ENCODE data around the gene S100A1.
"Not testable (repeated sequence)": the region's sequence is repeated elsewhere in the genome, so short reads cannot be mapped to it uniquely, and the experiment has no call there.

The S100A1 gene

GRCh38 chr1:153631047-153632022, 3.1 kb downstream of the S100A1 start:
- no peak for DNase-seq

DNA sequence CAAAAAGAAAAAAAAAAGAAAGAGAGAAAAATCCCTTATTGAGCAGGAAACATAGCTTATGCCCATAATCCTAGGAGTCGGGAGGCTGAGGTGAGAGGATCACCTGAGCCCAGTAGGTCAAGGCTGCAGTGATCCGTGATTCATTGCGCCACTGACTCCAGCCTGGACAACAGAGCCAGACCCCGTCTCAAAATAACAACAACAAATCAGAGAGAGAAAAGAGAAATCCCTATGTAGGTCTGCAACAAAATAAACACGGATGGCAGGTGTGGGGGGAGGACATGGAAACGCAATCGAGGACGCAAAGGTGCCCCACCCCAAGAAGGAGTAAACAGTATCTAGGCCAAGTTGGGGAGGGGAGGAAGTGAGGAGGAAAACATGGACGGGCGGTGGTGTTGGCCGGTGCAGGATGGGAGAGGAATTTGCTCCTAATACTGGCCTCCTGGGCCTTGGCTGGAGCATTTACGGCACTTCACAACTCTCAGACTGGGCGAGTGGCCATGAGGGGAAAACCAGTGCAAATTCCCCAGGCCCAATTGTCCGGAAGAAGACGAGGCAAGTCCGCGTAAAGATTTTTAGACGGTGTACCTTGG, 5.0 kb downstream of the S100A1 start:
- DNase-seq: no peak

- peak; percentile 94 for DNase-seq
Observed at GRCh38 chr1:153633754-153634665, 5.8 kb downstream of the S100A1 start, which contains the start of gene CHTOP. Gene CHTOP (plus strand): TSS chr1:153634066. CDS start chr1:153636589, 2,523 bp downstream.

DNA sequence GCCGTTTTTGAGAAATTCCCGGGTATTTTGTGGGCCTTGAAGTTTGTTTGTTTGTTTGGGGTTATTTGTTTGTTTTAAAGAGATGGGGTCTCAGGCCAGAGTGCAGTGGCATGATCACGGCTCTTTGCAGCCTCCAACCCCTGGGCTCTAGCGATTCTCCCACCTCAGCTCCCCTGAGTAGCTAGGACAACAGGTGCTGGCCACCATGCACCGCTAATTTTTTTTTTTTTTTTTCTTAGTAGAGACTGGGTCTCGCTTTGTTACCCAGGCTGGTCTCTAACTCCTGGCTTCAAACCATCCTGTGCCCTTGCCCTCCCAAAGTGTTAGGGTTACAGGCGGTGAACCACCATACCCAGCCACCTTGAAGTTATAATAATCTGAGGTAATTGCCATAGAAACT, 7.6 kb downstream of the S100A1 start:
- no peak for DNase-seq

DNA sequence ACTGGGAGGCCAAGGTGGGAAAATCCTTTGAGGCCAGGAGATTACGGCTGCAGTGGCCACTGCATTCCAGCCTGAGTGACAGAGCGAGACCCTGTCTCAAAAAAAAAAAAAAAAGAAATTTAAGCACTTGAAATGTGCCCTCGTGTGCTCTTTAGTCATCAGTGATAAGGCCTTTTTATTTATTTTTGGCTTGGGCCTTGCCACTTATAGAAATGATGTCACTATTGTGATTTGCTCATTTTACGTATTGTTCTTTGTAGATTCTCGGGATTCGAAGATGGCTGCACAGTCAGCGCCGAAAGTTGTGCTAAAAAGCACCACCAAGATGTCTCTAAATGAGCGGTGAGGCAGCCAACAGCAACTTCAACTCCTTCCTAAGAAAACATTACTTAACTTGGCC, 8.1 kb downstream of the S100A1 start:
- DNase-seq: no peak

DNA sequence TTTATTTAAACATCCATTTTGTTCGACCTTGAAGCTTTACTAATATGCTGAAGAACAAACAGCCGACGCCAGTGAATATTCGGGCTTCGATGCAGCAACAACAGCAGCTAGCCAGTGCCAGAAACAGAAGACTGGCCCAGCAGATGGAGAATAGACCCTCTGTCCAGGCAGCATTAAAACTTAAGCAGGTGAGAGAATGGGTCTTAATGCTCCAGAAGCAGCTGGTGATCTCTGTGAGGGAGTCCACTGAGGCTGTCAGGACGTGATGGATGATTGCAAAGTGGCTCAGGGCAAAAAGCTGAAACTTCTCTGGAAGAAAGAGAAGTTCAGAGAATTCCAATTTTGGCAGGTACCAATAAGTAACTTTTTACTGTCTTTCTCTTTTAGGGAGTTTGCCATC, 10.0 kb downstream of the S100A1 start:
- DNase-seq: no peak

- DNase-seq: no peak
Observed at GRCh38 chr1:153639280-153639679, 11.0 kb downstream of the S100A1 start.

DNA sequence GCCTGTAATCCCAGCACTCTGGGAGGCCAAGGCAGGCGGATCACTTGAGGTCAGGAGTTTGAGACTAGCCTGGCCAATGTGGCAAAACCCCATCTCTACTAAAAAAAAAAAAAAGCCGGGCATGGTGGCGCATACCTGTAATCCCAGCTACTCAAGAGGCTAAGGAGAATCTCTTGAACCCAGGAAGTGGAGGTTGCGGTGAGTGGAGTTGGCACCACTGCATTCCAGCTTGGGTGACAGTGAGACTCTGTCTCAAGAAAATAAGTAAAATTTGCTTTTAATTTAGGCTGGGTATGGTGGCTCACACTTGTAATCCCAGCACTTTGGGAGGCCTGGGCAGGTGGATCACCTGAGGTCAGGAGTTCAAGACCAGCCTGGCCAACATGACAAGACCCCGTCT, 12.0 kb downstream of the S100A1 start:
- not testable (repeated sequence) for DNase-seq

DNA sequence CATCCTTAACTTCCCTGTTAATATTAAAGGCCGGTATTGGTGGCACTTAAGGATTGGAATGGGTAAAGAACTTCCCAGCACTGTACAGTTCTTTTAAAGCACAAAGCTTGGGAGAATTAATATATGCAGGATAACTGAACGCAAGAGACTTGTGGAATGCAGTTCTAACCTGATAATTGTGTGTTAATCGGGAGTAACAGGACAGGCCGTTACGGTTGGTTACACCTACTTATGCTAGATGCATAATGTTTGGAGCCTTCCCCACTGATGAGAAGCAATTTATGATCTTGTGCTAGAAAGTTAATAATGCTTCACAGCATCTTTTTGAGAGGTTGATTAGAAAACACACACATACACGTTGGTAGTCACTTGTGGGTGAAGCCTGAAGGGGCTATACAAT, 12.6 kb downstream of the S100A1 start:
- no peak for DNase-seq

- no peak for DNase-seq
Observed at GRCh38 chr1:153642161-153642560, 13.9 kb downstream of the S100A1 start.

DNA sequence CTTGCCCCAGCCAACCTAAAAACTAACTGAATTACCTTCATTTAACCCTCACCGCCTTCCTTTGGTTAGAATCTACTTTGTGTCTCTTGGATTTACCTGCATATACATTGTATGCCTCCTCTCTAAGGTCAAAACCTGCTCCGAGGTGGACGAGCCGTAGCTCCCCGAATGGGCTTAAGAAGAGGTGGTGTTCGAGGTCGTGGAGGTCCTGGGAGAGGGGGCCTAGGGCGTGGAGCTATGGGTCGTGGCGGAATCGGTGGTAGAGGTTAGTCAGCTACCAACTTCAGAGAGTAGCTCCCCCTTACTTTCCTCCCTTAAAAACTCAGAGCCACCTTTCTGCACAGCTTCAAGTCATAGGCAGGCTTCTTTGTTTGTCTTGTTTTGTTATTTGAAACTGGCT, 14.9 kb downstream of the S100A1 start:
- DNase-seq: no peak

GRCh38 chr1:153643816-153644215, 15.6 kb downstream of the S100A1 start:
- no peak for DNase-seq

DNA sequence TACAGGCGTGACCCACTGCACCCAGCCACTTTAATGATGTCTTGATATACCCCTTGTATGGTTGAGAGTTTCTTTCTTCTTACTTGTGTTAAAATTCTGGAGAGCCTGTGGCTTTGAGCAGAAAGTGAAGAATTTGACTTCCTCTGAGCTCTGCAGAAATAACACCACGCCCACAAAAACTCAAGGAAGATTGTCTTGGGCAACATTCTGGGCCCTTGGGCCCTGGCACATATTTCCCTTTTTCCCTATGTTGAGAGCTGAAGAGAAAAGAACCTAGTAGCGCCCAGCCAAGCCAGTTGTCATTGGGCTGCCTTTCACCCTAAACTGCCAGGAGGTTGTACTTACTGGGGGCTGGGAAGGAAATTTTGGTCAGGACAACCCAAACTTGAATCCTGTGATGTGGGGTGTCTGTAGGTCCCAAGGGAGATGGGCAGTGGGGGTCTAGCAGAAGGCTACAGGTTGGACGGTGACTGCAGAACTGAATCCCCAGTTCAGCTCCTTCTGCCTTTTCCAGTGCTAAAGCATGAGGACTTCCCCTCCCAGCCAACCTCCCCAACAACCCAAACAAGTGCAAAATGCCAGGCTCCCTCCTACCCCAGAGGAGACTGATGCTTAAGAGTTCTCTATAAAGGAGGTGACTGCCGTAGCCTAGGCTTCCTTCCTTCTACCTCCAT, 18.6 kb downstream of the S100A1 start:
- no peak for DNase-seq

DNA sequence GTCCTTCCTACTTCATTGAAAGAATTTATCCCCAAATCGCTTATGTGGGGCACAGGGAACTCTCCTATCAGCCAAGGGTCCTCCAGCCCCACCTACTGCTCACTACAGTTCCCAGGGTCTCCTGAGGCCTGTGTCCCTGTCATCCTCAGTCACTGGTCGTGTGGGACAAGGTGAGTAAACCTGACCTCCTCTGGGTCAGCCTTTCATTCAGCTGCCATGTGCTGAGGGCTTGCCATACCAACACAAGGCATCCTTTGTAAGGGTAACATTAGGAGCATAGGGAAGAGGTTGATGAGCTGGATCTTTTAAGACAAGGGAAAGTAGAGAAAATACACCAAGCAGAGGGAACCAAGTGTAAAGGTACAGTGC, 19.1 kb downstream of the S100A1 start:
- DNase-seq: no peak

DNA sequence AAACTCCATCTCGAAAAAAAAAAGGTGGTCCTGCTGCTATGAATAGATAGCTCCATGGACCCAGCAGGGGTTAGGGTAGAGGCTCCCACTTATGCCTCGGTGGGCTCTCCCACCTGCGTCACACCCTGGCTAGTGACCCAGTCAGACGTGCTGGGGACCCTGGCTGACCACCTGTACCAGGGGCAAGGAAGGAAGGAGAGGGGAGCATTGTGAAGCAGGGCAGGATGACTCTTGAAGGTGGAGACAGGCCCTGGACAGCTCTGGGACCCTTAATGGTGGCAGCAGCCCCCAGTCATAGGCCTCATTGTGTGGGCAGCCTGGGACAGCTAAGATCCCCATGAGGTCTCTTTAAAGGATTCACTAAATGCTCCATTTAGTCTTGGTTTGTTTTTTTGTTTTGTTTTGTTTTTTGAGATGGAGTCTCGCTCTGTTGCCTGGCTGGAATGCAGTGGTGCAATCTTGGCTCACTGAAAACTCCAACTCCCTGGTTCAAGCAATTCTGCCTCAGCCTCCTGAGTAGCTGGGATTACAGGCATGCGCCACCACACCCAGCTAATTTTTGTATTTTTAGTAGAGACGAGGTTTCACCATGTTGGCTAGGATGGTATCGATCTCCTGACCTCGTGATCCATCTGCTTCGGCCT, 19.9 kb downstream of the S100A1 start:
- DNase-seq: no peak

- DNase-seq: peak; percentile 24
Observed at GRCh38 chr1:153649137-153649862, 21.1 kb downstream of the S100A1 start.

GRCh38 chr1:153649863-153650235, 21.6 kb downstream of the S100A1 start:
- no peak for DNase-seq

- DNase-seq: no peak
Observed at GRCh38 chr1:153651771-153652170, 23.5 kb downstream of the S100A1 start.

- DNase-seq: no peak
Observed at GRCh38 chr1:153652805-153653500, 24.7 kb downstream of the S100A1 start.

GRCh38 chr1:153655333-153655732, 27.1 kb downstream of the S100A1 start:
- no peak for DNase-seq
